Glomerular visceral epithelial cell (primary cell): ENCODE data around the gene GRAMD4.

Source experiments
- DNase-seq: peaks from one replicate; pipeline ENCODE4 v3.0.0-alpha.2; 2016; ENCODE audit errors: extremely low spot score

The GRAMD4 gene

DNA sequence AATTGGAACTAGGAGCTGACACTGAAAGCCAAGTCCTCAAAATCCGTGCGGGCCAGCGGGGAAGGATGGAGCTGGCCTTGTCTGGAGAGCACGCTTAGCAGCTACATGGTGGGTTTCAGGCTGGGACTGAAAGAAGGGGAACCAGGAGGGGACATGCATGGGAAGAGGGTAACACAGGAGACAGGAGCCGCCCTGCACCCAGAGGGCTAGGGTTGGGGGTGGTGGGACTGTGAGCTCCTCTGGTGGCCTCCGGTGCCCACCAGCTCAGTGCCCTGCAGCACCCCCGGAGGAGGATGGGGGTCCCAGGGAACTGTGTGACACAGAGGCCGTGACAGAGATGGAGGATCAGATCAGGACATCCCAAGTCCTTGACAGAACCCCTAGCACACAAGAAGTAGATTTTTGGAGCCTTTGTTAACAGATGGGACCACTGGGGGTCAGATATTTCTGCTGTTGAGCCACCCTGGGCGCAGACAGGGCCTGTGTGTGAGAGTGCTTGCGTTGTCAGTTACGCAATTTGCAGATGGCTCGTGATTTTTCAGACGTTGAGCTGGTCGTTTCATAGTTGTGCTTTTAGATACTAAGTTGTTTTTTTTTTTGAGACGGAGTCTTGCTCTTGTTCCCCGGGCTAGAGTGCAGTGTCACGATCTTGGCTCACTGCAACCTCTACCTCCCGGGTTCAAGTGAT is 21.3 kb upstream of the GRAMD4 start:
- DNase-seq, result no peak

- no peak for DNase-seq
These were observed 19.9 kb upstream of the GRAMD4 start for GRCh38 chr22:46600273-46600796.

GRCh38 chr22:46602025-46602424 is 18.2 kb upstream of the GRAMD4 start:
- DNase-seq, result no peak

DNA sequence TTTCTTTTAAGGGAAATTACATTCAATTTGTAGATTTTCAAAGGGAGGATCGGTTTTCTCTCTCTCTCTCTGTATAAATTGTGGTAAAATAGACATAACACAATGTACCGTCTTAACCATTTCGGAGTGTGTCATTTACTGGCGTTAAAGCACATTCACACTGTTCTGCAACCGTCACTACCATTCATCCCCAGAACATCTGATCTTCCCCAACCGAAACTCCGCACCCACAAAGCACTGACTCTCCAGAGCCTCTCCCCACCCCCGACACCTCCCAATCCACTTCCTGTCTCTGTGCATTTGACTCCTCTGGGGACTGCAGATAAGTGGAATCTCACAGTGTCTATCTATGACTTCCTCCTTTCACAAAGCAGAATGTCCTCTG is 15.9 kb upstream of the GRAMD4 start:
- no peak for DNase-seq

DNA sequence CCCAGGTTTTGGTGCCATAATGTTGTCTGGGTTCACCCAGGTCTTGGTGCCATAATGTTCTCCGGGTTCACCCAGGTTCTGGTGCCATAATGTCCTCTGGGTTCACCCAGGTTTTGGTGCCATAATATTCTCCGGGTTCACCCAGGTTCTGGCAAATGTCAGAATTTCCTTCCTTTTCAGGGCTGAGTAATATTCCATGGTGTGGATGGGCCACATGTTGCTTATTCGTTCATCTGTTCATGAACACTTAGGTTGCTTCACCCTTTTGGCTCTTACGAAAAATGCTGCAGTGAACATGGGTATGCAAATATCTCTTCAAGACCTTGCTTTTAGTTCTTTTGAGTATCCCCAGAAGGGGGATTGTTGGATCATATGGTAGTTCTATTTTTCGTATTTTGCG is 15.1 kb upstream of the GRAMD4 start:
- no peak for DNase-seq

GRCh38 chr22:46606886-46607285 is 13.3 kb upstream of the GRAMD4 start:
- DNase-seq, result no peak

- no peak for DNase-seq
These were observed 12.6 kb upstream of the GRAMD4 start for GRCh38 chr22:46607483-46608114.

DNA sequence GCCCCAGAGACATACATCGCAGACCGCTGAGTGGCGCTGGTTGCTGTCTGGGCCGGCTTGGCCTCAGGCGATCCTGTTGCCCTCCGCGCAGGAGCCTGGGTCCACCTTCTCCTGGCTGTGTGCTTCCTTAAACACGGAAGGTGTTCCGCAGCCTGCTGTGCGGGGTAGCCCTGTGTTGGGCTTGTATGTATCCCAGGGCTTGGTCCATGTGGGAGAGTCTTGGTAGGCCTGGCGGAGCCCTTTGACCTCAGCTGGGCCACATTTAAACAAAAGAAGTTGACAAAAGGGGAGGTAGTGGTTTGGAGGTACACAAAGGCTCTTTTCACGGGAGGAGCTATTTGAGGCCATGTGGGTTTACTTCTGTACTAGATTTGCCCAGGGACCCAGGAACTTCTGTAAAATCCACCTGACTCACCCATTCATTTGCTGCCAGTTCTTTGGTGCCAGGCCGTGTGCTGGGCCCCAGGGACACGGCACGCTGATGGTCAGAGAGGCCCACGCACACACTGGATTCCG is 11.0 kb upstream of the GRAMD4 start:
- DNase-seq, result no peak

DNA sequence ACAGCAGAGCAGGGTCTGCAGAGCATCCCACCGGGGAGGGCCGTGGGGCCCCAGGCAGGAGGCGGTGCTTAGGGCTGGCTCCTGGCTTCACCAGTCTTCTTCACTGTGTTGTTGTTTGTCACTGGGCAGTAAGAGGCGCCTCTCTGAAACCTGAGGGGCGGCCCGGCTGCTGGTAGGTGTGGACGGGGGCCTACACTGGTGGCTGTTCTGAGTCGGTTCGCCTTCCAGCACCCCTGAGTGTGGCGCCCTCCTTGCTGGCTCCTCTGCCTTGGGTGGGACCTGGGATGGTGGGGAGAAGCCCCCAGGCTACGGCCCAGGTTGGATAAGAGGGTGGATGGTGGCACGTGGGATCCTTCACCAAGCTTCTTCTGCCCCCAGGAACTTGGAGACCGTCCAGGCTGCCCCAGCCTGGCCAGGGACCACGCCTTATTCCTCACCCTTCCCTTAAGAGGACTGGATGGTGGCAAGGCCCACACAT is 10.4 kb upstream of the GRAMD4 start:
- DNase-seq, result no peak

DNA sequence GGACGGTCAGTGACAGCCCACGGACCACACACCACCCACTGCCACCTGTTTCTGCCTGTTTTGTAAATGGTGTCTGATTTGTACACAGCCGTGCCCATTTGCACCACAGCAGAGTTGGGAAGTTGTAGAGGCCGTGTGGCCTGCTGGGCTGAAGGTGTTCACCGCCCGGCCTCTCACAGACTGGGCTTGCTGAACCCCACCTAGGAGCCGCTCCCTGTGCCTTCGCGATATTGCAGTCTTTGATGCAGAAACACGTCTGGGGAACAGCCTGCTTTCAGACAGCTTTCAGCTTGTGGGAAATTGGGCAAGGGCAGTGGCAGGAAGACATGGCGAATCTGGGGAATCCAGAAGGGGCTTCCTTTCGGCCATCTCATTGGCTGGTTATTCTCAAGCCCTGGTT is 9.8 kb upstream of the GRAMD4 start:
- no peak for DNase-seq

DNA sequence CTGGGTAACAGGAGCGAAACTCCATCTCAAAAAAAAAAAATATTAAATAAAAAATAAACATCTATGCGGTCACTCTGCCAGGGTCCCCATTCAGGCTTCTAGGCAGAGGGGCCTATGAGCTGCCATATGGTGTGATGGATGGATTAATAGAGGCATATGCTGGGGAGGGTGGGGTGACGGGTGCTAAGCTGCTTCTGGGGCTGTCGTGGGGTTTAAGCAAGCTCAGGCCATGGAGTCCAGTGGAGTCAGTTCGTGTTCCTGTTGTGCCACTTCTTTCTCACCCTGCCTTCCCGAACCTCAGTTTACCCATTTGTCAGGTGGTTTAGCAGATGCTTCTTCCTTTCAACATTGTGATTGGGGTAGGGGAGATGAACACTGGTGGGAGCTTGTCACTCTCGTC is 9.0 kb upstream of the GRAMD4 start:
- no peak for DNase-seq

DNA sequence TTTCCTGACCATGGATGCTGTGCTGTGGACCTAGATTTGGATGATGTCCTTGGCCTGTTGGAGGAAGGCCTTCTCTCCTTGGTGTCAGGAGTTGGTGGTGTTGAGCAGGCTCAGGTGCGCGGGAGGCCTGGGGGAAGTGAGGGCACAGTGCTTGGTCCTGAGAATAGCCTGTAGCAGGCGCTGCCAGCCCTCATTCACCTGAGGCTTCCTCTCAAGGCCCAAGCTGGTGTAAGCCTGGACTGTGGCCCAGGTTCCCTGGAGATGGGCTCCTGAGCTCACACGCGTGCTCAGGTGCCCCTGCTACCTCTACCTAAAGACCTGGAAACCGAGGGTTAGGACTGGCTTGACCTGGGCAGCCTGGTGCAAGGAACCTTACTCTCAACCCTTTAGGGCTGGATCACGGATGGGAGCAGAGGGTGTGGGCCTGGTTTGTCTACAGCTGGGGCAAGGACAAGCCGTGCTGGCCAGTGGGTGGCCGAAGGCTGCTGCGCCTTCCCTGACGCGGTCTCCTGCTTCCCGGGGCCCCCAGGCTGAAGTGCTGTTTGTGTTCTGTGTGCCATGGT is 7.8 kb upstream of the GRAMD4 start:
- no peak for DNase-seq

GRCh38 chr22:46612904-46613605 is 7.1 kb upstream of the GRAMD4 start:
- DNase-seq, result no peak

GRCh38 chr22:46613606-46614021 is 6.6 kb upstream of the GRAMD4 start:
- DNase-seq, result no peak

DNA sequence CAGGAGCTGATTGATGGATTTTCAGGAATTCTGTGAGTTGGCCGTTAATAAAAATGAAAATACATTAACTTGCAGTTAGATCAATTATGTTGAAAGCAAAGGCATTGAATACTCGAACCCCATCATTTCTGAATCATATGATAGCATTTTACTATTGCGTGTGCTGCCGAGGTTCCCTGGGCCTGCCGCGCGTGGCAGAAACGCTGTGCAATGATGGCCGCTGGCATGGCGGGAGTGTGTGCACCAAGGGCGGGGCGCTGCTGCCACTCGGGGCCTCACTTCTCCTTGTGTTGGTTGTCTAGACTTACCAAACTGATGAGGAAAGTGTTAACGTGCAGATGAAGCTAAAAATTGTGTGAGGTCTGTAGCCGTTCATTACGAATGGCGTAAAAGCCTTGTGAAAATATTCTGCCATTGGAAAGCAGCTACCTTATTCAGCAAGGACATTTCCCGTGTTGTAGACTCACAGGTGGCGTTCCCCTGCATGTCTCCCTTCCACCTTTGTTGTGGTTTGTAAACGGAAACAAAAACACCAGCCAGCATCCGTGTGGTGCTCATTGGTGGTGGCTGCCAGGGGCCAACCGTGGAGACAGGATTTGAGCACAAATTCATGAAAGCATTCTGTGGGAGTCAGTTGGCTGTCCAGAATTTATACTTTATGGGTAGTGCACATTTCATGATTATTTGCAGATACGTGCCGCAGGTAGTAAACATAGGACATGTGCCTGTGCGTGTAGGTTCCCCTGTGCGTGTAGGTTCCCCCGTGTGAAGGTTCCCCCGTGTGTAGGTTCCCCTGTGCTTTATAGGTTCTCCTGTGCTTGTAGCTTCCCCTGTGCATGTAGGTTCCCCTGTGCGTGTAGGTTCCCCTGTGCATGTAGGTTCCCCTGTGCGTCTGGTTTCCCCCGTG is 5.9 kb upstream of the GRAMD4 start:
- no peak for DNase-seq

GRCh38 chr22:46617207-46617985 is 2.8 kb upstream of the GRAMD4 start:
- DNase-seq, result peak; percentile 56

- no peak for DNase-seq
These were observed 2.1 kb upstream of the GRAMD4 start for GRCh38 chr22:46617986-46618647.

DNA sequence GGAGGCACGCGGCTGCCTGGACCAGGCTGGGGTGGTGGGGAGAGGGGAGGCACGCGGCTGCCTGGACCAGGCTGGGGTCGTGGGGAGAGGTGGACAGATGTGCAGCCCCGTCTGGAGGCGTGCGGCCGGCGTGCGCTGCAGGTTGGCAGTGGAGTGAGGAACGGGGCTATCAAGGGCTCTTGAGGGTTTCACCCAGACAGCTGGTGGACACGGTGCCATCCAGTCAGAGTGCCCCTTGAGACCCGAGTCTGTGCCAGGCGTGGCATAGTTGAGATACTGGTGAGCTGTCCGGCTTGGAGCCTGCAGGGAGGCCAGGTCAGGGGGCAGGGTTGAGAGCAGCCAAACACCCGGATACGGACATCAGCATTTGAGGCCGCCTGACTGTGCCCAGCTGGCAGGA is 1.5 kb upstream of the GRAMD4 start:
- no peak for DNase-seq

DNA sequence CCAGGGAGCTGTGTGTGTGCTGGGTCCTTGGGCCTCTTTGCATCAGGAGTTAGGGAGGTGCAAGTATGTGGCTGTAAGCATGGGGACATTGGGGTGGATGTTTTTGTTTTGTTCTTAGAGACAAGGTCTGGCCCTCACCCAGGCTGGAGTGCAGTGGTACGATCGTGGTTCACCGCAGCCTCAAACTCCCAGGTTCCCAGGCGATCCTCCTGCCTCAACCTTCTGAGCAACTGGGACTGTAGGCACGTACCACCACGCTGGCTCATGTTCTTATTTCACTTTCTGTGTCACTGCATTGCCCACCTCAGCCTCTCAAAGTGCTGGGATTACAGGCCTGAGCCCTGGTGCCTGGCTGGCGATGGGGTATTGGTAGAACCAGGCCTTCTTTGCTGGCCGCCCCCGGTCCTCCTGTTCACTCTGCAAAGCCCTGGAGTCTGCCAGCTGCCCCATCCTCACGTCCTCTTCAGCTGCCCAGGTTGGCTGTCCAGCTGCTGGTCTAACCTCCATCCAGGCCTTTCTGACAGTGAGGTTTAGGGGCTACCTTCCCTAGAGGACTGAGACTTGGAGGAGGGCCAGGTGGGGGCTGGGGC is 851 bp upstream of the GRAMD4 start:
- no peak for DNase-seq
